ENCODE measurements around the gene ENOSF1. TPM values are rescaled to one million over a fixed set of nuclear protein-coding genes. Genes with fewer than 3 reads are reported as not detected.

ENOSF1 gene
- total and polyA plus RNA-seq, 2 of the 13 experiments (the other 11 are each of a cell fraction or from before 2014, with no cell fraction given), result 37.6 to 40.1 TPM

DNA sequence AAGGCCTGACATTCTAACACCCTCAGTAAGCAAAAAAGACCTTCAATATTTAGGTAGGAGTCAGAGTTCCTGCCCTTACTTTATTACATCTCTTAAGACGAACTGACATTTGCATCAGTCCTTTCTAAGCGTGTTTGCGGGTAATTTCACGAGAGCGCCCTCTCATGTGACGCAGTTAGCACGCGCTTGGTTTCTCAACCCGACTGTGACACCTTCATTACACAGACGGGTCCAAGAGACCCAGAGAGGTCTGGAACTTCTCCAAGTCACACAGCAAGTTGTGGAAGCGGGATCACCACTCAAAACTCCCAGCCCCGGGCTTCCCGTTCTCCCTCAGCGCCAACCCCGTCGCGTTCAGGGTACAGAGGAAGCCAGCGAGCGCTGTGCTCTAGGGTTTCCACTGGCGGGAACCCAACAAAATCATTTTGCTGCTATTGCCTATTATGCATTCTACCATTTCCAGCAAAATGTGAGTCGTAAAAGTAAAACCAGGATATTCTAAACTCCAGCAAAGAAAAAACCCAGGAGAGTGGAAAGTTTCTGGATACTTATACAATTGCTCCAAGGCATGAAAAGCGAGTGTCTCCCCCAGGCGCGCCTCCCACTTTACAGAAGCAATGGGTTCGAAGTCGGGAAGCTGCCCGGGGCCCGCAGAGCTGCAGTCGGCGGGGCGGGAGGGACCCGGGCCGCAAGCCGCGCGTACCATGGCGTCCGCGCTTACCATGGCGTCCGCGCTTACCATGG is 601 bp downstream of the ENOSF1 start (continued):
- TF ChIP-seq, protein P1, sequence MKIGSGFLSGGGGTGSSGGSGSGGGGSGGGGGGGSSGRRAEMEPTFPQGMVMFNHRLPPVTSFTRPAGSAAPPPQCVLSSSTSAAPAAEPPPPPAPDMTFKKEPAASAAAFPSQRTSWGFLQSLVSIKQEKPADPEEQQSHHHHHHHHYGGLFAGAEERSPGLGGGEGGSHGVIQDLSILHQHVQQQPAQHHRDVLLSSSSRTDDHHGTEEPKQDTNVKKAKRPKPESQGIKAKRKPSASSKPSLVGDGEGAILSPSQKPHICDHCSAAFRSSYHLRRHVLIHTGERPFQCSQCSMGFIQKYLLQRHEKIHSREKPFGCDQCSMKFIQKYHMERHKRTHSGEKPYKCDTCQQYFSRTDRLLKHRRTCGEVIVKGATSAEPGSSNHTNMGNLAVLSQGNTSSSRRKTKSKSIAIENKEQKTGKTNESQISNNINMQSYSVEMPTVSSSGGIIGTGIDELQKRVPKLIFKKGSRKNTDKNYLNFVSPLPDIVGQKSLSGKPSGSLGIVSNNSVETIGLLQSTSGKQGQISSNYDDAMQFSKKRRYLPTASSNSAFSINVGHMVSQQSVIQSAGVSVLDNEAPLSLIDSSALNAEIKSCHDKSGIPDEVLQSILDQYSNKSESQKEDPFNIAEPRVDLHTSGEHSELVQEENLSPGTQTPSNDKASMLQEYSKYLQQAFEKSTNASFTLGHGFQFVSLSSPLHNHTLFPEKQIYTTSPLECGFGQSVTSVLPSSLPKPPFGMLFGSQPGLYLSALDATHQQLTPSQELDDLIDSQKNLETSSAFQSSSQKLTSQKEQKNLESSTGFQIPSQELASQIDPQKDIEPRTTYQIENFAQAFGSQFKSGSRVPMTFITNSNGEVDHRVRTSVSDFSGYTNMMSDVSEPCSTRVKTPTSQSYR (CRISPR knock-in tag; IDR thresholded peaks at IDR 0.05; ENCODE audit: borderline replicate concordance), result no peak
- TF ChIP-seq GPN1 (CRISPR knock-in tag; IDR thresholded peaks at IDR 0.05; ENCODE audit: borderline replicate concordance) (no peak), STAG1 (CRISPR knock-in tag; IDR thresholded peaks at IDR 0.05) (peak; percentile 27; the same call in 1 of the 2 replicates)

GRCh38 chr18:711310-711656 is 1.1 kb downstream of the ENOSF1 start:
- WGBS (ENCODE audit: low lambda C conversion rate), result 32% methylated on average over 8 of the region's 8 CpGs
- no peaks in the 10 kb centered on the region for H3K9me3 ChIP-seq (ENCODE audit: low read length)
- no TSS peak for BruUV-seq (replicated peaks)
- no peaks in the 10 kb centered on the region for H4K20me1 ChIP-seq (ENCODE audit: insufficient read depth, low read length)
- DNase-seq (ENCODE audit: low spot score) (no peak), FAIRE-seq (no peak), ATAC-seq (no peak)
- H3K4me1 ChIP-seq (ENCODE audit: insufficient read depth, low read length), result peaks cover 23% of the 10 kb centered on the region
- intact Hi-C loops (cut with micrococcal nuclease; ENCODE audit: unreplicated experiment) (loop anchor here (2.0 kb wide), 1 partner anchor 52 kb away; no protein-coding TSS in a partner anchor), in situ Hi-C loops (cut with HindIII; ENCODE audit: extremely low pct_ligation_motif_present, low pct_unique_long_range_greater_than_20kb) (no loop called here)
- peak overlapping the region; percentile 96 for H3K4me2 ChIP-seq (ENCODE audit: low read depth, low read length)
- peaks cover 38% of the 10 kb centered on the region for H3K79me2 ChIP-seq (ENCODE audit: insufficient read depth, low read length)
- ChIA-PET POLR2A (interaction anchor here (0.6 to 1.4 kb wide), 3 partner anchors 8 to 28 kb away, joined by 3 to 5 read pairs (median 5); no protein-coding TSS in a partner anchor), CTCF (ENCODE audit: low intra/inter-chr PET ratio, low total read pairs) (interaction anchor here (1.3 kb wide), 1 partner anchor 128 kb away, joined by 6 read pairs; no protein-coding TSS in a partner anchor)
- H3K9ac ChIP-seq (ENCODE audit: insufficient read depth, low read depth, low read length), result peak overlapping the region; percentile 82
- H3K27me3 ChIP-seq (ENCODE audit: control insufficient read depth in 1 of 2, insufficient read depth in 2 of 2, low read length in 2 of 2), result no peaks in the 10 kb centered on the region
- peaks cover 0 to 14% of the 10 kb centered on the region in 2 experiments; a peak in 4 of 5 replicates for H3K36me3 ChIP-seq (replicated peaks in 1 of 2; ENCODE audit: control insufficient read depth in 1 of 2, insufficient read depth in 2 of 2, low read length in 2 of 2)
- H2AFZ ChIP-seq (ENCODE audit: low read length), result no peak overlapping the region
- H3K4me3 ChIP-seq (replicated peaks in 1 of 3; ENCODE audit: insufficient read depth in 1 of 3, low read depth in 2 of 3, low read length in 3 of 3), result peak overlapping the region; percentile 65 to 79 (median 72)
- peak overlapping the region; percentile 70 for H3K27ac ChIP-seq (ENCODE audit: extremely low read length, insufficient read depth, low read length)
- TF ChIP-seq NR2F1 (CRISPR knock-in tag; IDR thresholded peaks at IDR 0.05), result no peak
- peak; percentile 22; the same call in 1 of the 2 replicates for TF ChIP-seq SALL1 (CRISPR knock-in tag; IDR thresholded peaks at IDR 0.05)
- 0 out of 2 replicates have a peak, but pooled peaks have one; percentile 51 for TF ChIP-seq ZFP36L1 (CRISPR knock-in tag; IDR thresholded peaks at IDR 0.05)
- TF ChIP-seq, protein P2, sequence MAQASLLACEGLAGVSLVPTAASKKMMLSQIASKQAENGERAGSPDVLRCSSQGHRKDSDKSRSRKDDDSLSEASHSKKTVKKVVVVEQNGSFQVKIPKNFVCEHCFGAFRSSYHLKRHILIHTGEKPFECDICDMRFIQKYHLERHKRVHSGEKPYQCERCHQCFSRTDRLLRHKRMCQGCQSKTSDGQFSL (CRISPR knock-in tag; IDR thresholded peaks at IDR 0.05), result no peak
- TF ChIP-seq KLF16 (CRISPR knock-in tag; IDR thresholded peaks at IDR 0.05), result 0 out of 4 replicates have a peak, but pooled peaks of 1 of the 2 experiments have one; percentile 12
- TF ChIP-seq RFXAP (CRISPR knock-in tag; IDR thresholded peaks at IDR 0.05; ENCODE audit: borderline replicate concordance), result 0 out of 2 replicates have a peak, but pooled peaks have one; percentile 26
- TF ChIP-seq TP53 (CRISPR knock-in tag; conservative IDR thresholded peaks at IDR 0.05), result no peak
- no peak for TF ChIP-seq CENPT (CRISPR knock-in tag; IDR thresholded peaks at IDR 0.05; ENCODE audit: low read depth)
- no peak for TF ChIP-seq ZFYVE20 (CRISPR knock-in tag; IDR thresholded peaks at IDR 0.05; ENCODE audit: borderline replicate concordance, low read depth)
- TF ChIP-seq SKIL (CRISPR knock-in tag; IDR thresholded peaks at IDR 0.05; ENCODE audit: borderline replicate concordance), result no peak

Measured in HepG2 (cell line).